ENCODE measurements around the gene CRNKL1.
"Not testable (repeated sequence)": the region's sequence is repeated elsewhere in the genome, so short reads cannot be mapped to it uniquely, and the experiment has no call there.

CRNKL1 gene

GRCh38 chr20:20003955-20004322 is 48.3 kb downstream of the CRNKL1 start:
- DNase-seq = not testable (repeated sequence)

GRCh38 chr20:20003031-20003954 is 49.0 kb downstream of the CRNKL1 start:
- DNase-seq = peak; percentile 52

DNA sequence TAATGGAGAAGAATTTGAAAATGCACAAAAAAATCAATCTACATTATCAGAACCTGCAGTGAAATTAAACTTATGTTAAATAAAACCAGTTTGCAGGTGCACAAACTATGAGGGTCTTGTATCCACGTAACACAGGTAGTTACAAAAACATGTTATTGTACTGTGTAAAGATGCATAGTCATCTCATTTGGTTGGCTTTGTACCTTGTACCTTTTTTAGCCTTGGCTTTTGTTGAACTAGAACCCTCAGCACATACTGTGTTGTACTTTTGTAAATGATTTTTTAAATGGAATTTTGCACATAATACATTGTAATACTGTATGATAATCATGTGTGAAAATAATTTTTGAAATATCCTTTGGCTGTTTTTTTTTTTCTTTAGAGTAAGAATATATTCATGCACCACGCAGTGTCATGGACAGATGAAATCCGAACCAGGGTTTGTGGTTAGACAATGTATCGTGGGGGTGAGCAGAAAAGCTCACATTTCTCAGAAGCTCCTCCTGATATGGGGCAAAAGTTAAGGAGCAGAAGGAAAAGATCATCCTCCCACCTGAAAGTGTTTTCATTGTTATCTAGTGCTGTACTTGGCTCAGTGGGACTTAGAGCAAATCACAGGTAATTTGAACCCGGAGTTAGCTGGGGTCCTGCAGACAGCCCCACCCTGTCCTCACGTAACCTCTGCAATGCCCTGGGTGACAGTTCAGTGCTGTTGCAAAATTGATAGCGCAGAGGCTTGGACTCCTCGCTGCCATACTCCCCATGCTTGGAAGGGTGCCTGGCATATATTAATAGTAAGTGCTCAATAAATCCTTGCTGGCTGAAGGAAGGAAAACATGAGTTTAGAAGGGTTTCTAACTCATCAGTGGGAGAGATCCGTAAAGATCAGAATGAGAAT is 49.9 kb downstream of the CRNKL1 start:
- DNase-seq = no peak

- DNase-seq = peak; percentile 40
Measured at GRCh38 chr20:20000211-20000968, 51.9 kb downstream of the CRNKL1 start.

DNA sequence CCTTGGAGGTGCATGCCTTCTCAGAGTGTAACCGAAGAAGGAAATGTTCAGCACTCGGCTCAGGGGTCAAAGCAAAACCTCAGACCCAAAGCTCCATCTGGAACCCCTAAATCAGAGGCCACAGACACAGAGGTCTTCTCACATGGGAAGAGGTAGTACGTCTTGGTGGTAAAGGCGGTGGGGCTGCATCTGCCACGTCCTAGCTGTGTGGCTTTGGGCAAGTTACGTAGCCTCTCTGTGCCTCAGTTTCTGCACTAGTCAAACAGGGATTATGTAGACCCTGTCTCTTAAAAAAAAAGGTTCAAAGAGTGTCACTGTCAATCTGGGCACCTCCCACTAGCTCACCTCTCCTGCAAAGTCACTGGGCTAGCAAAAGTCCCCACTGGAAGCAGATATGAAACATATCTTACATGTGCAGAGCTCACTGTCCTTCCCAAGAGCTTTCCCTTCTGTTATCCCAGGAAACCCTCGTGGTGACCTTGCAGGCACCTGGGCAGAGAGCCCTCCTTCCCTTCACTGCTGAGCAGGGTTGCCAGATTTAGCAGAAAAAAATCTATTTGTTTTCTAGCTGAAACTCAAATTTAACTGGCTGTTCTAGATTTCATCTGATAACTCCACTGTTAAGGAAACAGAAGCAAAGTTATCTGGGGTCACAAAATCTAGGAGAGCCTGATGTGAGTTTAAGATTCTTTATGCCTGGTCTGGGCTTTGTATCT is 53.1 kb downstream of the CRNKL1 start:
- no peak for DNase-seq

DNA sequence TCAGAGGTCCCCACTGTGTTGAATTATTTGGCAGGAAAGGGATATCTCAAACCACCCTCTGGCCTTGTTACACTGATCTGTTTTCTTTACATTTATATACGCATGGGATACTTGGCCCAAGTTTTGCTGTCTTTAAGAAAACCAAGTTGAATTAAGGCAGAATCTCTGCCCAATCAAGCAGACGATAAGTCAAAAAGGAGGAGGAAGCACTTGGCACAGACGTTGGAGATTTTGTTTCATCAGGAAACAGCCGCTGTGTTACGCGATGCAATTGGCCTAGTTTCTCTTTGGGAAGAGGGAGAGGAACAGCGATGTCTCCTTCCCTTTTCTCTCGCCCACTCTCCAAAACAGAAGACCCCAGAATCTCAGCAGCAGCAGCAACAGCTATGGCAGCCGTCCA is 55.3 kb downstream of the CRNKL1 start:
- no peak for DNase-seq

GRCh38 chr20:19996222-19996621 is 56.0 kb downstream of the CRNKL1 start:
- no peak for DNase-seq

- DNase-seq = peak; percentile 81
Measured at GRCh38 chr20:19995220-19995863, 56.9 kb downstream of the CRNKL1 start.

DNA sequence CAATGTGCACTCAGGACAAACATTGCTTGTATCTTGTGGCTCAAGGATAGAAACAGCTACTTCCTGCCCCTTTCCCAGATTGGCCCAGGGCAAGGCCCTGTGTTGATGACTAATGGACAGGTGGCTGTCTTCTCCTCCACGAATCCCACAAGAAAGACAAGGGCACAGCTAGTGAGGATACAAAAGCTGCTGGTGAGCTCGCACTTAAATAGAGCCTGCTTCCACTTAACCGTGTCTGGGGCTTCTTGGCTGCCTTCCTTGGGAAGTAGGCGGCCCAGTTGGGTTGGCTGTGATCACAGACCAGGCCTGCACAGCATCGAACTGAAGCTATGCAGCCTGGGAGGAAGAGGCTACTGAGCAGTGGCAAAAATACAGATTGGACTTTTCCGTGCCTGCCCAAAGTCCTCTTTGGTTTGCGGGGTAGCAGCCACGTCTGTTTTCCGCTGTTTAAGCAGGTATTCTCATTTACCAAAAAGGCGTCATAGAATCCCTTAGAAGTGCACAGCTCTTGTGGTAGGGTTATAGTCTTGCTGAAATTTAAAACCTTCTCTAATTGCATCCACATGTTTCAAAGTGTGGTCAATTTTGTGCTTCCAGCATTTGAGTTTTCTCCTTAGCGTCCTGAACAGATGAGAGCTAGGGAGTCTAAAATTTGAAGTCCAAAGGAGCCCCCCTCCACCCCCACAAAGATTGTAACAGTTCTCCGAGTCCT is 58.2 kb downstream of the CRNKL1 start:
- DNase-seq = no peak

DNA sequence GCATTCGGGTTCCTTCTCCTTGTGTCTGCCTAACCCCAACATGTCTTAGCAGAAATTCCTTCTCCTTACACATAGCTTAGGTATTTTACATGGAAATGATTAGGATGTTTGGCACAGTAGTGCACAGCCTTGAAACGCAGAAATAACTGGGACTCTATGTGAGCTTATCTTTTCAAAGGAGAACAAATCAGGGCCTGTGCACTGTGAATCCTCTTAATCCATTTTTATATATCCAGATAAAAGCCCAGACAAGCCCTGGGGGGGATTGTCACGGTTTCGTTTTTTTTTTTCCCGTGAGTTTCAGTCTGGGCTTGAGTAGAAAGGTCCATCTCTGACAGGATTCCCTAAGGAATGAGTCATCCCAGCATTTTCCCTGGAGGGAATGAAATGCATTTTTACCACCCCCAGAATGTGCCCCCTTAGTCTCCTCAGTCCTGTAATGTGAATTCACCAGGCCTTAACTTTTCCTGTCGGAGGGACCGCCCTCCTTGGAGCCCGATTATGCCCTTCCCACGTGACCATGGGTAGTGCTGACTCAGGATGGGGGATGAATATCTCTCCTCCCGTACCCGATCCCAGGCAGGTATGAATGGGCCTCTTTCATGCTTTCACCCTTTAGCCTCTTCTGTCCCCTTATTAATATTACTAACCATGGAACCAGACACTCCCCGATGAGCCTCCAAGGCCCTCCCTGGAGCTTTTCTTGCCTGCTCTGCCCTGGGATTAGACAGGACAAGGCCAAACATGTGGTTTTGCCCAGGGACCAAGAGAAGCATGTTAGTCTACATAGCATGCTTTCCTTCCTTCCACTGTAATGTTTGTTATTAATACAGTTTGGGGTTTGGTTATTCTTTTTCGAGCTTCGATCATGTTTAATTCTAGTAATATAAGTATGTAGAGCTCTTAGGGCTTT is 59.0 kb downstream of the CRNKL1 start:
- DNase-seq = no peak

DNA sequence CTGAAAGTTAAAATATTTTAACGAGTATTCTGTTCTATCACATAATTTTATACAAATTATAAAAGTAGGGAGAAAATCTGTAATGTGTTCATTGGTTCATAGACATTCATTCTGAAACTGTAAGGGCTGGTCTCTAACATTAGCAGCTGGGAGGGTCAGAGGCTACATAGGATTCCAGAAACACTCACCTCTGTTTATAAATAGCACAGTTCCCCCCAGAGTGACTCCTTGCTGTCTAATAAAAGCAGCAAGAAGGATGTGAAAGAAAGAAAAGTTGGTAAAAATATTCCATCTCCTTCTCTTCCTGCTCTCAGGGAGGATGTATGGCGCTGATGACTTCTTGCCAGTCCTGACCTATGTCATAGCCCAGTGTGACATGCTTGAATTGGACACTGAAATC is 60.4 kb downstream of the CRNKL1 start:
- DNase-seq = no peak

DNA sequence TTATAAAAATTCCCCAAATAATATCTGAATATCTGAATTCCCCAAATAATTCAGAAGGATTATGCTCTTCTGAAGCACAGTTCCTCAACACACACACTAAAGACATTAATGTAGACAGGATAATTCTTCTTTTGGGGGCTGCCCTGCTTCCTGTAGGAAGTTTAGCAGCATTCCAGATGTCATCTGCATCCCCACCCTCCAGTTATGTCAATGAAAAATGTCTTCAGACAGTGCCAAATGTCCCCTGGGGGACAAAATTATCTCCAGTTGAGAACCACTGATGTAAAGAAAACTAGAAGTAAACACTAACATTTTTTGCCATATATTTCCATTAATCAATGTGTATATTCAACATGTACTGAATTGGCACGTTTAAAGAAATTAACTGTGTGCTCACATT is 61.0 kb downstream of the CRNKL1 start:
- DNase-seq = no peak

GRCh38 chr20:19990850-19991249 is 61.4 kb downstream of the CRNKL1 start:
- no peak for DNase-seq

GRCh38 chr20:19987046-19987445 is 65.2 kb downstream of the CRNKL1 start:
- no peak for DNase-seq

GRCh38 chr20:19986419-19986818 is 65.8 kb downstream of the CRNKL1 start:
- DNase-seq = no peak
